Measurements from ENCODE around the gene NHLH1.

NHLH1 gene

GRCh38 chr1:160340866-160341265, 26.0 kb upstream of the NHLH1 start:
- TF ChIP-seq SIN3A (IDR thresholded peaks at IDR 0.05; ENCODE audit: borderline replicate concordance, insufficient read depth, low read length) (no peak), REST (IDR thresholded peaks at IDR 0.05; ENCODE audit: insufficient read depth in 1 of 2, low read depth in 2 of 2, low read length in 2 of 2) (no peak), POLR2AphosphoS5 (IDR thresholded peaks at IDR 0.05; ENCODE audit: low read depth, low read length) (no peak), TAF1 (IDR thresholded peaks at IDR 0.05; ENCODE audit: borderline replicate concordance, insufficient read depth, low read length) (no peak), FOXP2 (optimal IDR thresholded peaks at IDR 0.05; ENCODE audit: borderline replicate concordance, extremely low read depth, extremely low read length, insufficient read depth) (no peak)

GRCh38 chr1:160342526-160342925, 24.3 kb upstream of the NHLH1 start:
- TF ChIP-seq TAF1 (IDR thresholded peaks at IDR 0.05; ENCODE audit: borderline replicate concordance, insufficient read depth, low read length) (no peak), POLR2AphosphoS5 (IDR thresholded peaks at IDR 0.05; ENCODE audit: low read depth, low read length) (no peak), SIN3A (IDR thresholded peaks at IDR 0.05; ENCODE audit: borderline replicate concordance, insufficient read depth, low read length) (no peak), FOXP2 (optimal IDR thresholded peaks at IDR 0.05; ENCODE audit: borderline replicate concordance, extremely low read depth, extremely low read length, insufficient read depth) (no peak), REST (IDR thresholded peaks at IDR 0.05; ENCODE audit: insufficient read depth in 1 of 2, low read depth in 2 of 2, low read length in 2 of 2) (no peak)

GRCh38 chr1:160342953-160343869, 23.7 kb upstream of the NHLH1 start, which contains the start of the genes COPA and NCSTN:
COPA (minus strand) TSS chr1:160343250; CDS start chr1:160343170, 80 bp downstream.
NCSTN (plus strand) TSS chr1:160343383; CDS start chr1:160343397, 14 bp downstream.
- TF ChIP-seq TAF1 (IDR thresholded peaks at IDR 0.05; ENCODE audit: borderline replicate concordance, insufficient read depth, low read length), result peak; percentile 92
- TF ChIP-seq POLR2AphosphoS5 (IDR thresholded peaks at IDR 0.05; ENCODE audit: low read depth, low read length), result peak; percentile 98
- peak; percentile 45 for TF ChIP-seq FOXP2 (optimal IDR thresholded peaks at IDR 0.05; ENCODE audit: borderline replicate concordance, extremely low read depth, extremely low read length, insufficient read depth)
- peak; percentile 89 for TF ChIP-seq SIN3A (IDR thresholded peaks at IDR 0.05; ENCODE audit: borderline replicate concordance, insufficient read depth, low read length)
- TF ChIP-seq REST (IDR thresholded peaks at IDR 0.05; ENCODE audit: insufficient read depth in 1 of 2, low read depth in 2 of 2, low read length in 2 of 2), result peak; percentile 5 to 38; a peak in 1 of 4 replicates

GRCh38 chr1:160344241-160344640, 22.6 kb upstream of the NHLH1 start:
- no peak for TF ChIP-seq SIN3A (IDR thresholded peaks at IDR 0.05; ENCODE audit: borderline replicate concordance, insufficient read depth, low read length)
- no peak for TF ChIP-seq POLR2AphosphoS5 (IDR thresholded peaks at IDR 0.05; ENCODE audit: low read depth, low read length)
- TF ChIP-seq REST (IDR thresholded peaks at IDR 0.05; ENCODE audit: insufficient read depth in 1 of 2, low read depth in 2 of 2, low read length in 2 of 2), result no peak
- TF ChIP-seq FOXP2 (optimal IDR thresholded peaks at IDR 0.05; ENCODE audit: borderline replicate concordance, extremely low read depth, extremely low read length, insufficient read depth), result no peak
- TF ChIP-seq TAF1 (IDR thresholded peaks at IDR 0.05; ENCODE audit: borderline replicate concordance, insufficient read depth, low read length), result no peak
